ENCODE results near the gene PTBP3.

PTBP3 gene

GRCh38 chr9:112337547-112337946 is 4.1 kb upstream of the PTBP3 start:
- DNase-seq = no peak
- H3K4me3 ChIP-seq (ENCODE audit: low read depth, low read length) = no peak overlapping the region
- H3K27ac ChIP-seq = no peak overlapping the region
- H3K27me3 ChIP-seq (replicated peaks) = no peaks in the 10 kb centered on the region
- no peak for TF ChIP-seq CTCF (IDR thresholded peaks at IDR 0.05; ENCODE audit: low read depth, low read length, missing control alignments)
- in situ Hi-C loops (cut with HindIII; ENCODE audit: low pct_ligation_motif_present, low sequenced_read_pairs) = no loop called here
- no peaks in the 10 kb centered on the region for H3K36me3 ChIP-seq (replicated peaks)

- in situ Hi-C loops (cut with HindIII; ENCODE audit: low pct_ligation_motif_present, low sequenced_read_pairs) = no loop called here
- Histone ChIP-seq H3K36me3 (replicated peaks) (no peaks in the 10 kb centered on the region), H3K4me3 (ENCODE audit: low read depth, low read length) (peak overlapping the region; percentile 70), H3K27me3 (replicated peaks) (no peaks in the 10 kb centered on the region), H3K27ac (peak overlapping the region; percentile 75)
- no peak for DNase-seq
- TF ChIP-seq CTCF (IDR thresholded peaks at IDR 0.05; ENCODE audit: low read depth, low read length, missing control alignments) = no peak
Observed at GRCh38 chr9:112334432-112334841, 1.0 kb upstream of the PTBP3 start.

- Histone ChIP-seq H3K36me3 (replicated peaks) (no peaks in the 10 kb centered on the region), H3K27me3 (replicated peaks) (no peaks in the 10 kb centered on the region), H3K4me3 (ENCODE audit: low read depth, low read length) (peak overlapping the region; percentile 82), H3K27ac (peak overlapping the region; percentile 90)
- in situ Hi-C loops (cut with HindIII; ENCODE audit: low pct_ligation_motif_present, low sequenced_read_pairs) = no loop called here
- peak; percentile 74 for TF ChIP-seq CTCF (IDR thresholded peaks at IDR 0.05; ENCODE audit: low read depth, low read length, missing control alignments)
- DNase-seq = peak; percentile 90
Observed at GRCh38 chr9:112333639-112334431, 416 bp upstream of the PTBP3 start.

DNA sequence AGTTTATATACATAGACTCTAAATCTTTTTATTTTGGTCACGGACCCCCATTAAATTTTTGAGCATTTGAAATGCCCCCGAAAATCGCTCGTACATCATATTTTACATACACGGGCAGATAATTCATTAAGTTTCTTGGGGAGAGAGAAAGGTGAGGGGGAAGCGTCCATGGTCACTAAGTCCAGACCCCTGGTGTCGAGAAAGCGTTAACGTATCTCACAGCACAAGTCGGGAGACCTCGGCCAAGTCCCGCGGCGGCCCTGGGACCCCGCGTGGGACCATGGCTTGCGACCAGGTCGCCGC is 794 bp downstream of the PTBP3 start:
- TF ChIP-seq CTCF (IDR thresholded peaks at IDR 0.05; ENCODE audit: low read depth, low read length, missing control alignments) = peak; percentile 49
- Histone ChIP-seq H3K27ac (peak overlapping the region; percentile 90), H3K27me3 (replicated peaks) (no peaks in the 10 kb centered on the region), H3K4me3 (ENCODE audit: low read depth, low read length) (peak overlapping the region; percentile 82), H3K36me3 (replicated peaks) (no peaks in the 10 kb centered on the region)
- in situ Hi-C loops (cut with HindIII; ENCODE audit: low pct_ligation_motif_present, low sequenced_read_pairs) = no loop called here
- peak; percentile 49 for DNase-seq

GRCh38 chr9:112332214-112332613 is 1.2 kb downstream of the PTBP3 start:
- Histone ChIP-seq H3K4me3 (ENCODE audit: low read depth, low read length) (peak overlapping the region; percentile 82), H3K27me3 (replicated peaks) (no peaks in the 10 kb centered on the region), H3K36me3 (replicated peaks) (no peaks in the 10 kb centered on the region), H3K27ac (peak overlapping the region; percentile 90)
- DNase-seq = no peak
- no peak for TF ChIP-seq CTCF (IDR thresholded peaks at IDR 0.05; ENCODE audit: low read depth, low read length, missing control alignments)
- in situ Hi-C loops (cut with HindIII; ENCODE audit: low pct_ligation_motif_present, low sequenced_read_pairs) = no loop called here

GRCh38 chr9:112331674-112331952 is 1.8 kb downstream of the PTBP3 start:
- no peak for DNase-seq
- H3K27me3 ChIP-seq (replicated peaks) = no peaks in the 10 kb centered on the region
- in situ Hi-C loops (cut with HindIII; ENCODE audit: low pct_ligation_motif_present, low sequenced_read_pairs) = no loop called here
- H3K4me3 ChIP-seq (ENCODE audit: low read depth, low read length) = peak overlapping the region; percentile 82
- no peak for TF ChIP-seq CTCF (IDR thresholded peaks at IDR 0.05; ENCODE audit: low read depth, low read length, missing control alignments)
- H3K27ac ChIP-seq = no peak overlapping the region
- H3K36me3 ChIP-seq (replicated peaks) = no peaks in the 10 kb centered on the region
